HG02884 (cell line): Measurements from ENCODE around the gene EOLA1.
A peak's percentile ranks its signal among the peaks of the same experiment; 100 is the strongest.
"Not testable (repeated sequence)": the region's sequence is repeated elsewhere in the genome, so short reads cannot be mapped to it uniquely, and the experiment has no call there.

ENCODE experiments used
- ATAC-seq: cut with Tn5 transposase; IDR thresholded peaks from one replicate; pipeline ENCODE4 v1.9.1; 2021; ENCODE audit warnings: mild to moderate bottlenecking, moderate library complexity; ENCODE audit not compliant: unreplicated experiment

The EOLA1 gene

DNA sequence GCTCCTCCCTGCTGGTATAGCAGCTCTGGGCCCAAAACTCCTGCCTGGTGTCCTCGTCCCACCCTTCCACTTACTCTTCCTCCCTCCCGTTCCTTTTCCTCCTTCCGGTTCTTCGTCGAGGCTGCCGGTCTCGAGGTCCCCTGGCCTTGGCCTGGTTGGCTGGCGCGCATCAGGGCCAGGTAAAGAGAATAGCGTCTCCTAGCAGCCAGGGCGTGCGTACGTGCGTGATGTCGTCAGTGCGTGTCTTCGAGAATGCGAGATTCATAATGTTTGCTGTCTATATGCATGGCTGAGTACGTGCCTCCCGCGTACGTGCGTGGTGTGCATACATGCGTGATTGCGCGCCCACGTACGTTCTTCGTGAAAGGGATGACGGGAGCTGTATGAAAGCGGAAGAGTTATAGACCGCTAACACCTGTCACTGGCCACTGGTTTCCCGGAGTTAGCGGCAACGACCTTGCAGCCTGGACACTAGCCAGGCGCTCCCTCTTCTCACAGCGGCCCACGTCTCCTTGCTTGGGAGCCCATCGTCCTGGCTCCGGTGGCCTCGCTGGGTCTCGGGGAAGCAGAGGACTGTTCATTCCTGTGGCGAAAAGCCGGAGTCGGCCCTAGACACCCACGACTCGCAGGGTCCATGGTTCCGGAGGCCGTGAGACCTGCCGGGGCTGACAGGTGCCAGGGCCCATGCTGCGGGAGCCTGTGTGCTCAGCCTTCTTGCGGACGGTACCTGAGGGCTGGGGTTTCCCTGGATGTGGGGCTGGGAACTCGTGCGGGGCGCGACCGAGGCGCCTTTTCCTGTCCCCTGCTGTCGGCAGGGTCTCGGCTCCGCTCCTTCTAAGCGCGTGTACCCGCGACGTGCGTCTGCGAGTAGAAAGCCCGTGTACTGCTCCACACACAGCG lies at the start of gene EOLA1:
Gene EOLA1 (plus strand): TSS at position 392 of the 900 bp plus-strand sequence. CDS start 4,619 bp downstream, outside the sequence.
- peak; percentile 80 for ATAC-seq

DNA sequence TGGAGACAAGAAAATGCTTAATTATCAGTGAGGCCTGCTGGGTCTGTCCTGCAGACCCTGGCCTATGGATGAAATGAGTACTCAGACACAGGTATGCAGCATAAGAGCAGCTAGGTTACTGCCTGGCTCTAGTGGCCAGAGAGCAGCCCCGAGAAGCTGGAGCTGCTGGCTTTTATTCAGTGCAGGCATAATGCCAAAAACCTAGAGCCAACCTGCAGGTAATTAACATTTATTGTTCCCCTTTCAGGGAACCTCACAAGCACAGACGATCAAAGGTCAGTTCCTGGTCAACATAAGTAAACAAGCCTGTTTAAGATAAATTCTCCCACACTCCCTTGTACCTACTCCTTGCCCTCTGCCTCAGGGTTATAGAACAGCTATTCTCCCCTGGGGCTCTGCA lies 49.0 kb upstream of the EOLA1 start:
- ATAC-seq = no peak

- ATAC-seq = no peak
These were observed 46.9 kb upstream of the EOLA1 start for GRCh38 chrX:149493567-149494562.

- no peak for ATAC-seq
These were observed 45.8 kb upstream of the EOLA1 start for GRCh38 chrX:149494844-149495565.

DNA sequence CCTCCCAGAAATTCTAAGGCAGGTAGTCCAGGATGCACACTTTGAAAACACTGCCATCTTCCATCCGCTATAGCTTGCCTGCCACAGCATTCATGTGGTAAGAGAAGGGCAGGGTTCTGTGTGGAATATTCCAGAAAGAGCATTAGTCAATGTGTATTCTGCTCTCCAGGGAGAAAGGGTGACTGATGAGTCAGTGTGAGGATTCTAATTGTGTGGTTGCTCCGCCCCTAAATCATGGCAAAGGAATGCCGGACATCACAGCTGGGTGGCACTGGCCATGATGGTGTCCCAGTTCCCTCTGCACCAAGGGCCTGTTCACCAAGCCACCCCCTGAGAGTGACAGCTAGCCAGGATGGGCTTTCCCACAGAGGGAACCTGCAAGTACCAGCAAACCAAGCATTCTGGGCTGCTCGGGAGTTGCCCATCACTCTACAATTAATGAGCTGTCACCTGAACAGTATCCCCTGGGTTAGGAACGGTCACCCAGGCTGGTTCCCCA lies 45.2 kb upstream of the EOLA1 start:
- ATAC-seq = no peak

GRCh38 chrX:149497054-149497453 lies 43.8 kb upstream of the EOLA1 start:
- no peak for ATAC-seq

DNA sequence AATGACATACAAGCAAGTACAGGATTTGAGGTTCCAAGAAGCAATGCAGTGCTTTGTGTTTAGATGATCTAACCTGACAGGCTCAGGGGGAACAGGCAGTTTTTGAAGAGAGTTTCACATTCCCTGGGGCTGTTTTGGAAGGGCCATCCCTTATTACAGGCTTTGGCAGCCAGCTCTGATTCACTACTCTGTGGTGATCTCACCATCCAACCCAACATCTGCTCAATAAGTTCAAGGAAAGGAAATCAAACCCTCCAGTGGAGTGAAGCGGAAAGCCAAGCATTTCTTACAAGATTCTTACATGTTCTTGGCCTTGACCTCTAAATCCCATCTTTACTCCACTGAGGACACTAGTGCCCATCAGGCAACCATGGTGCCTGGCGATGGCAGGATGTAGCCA lies 43.2 kb upstream of the EOLA1 start:
- no peak for ATAC-seq

DNA sequence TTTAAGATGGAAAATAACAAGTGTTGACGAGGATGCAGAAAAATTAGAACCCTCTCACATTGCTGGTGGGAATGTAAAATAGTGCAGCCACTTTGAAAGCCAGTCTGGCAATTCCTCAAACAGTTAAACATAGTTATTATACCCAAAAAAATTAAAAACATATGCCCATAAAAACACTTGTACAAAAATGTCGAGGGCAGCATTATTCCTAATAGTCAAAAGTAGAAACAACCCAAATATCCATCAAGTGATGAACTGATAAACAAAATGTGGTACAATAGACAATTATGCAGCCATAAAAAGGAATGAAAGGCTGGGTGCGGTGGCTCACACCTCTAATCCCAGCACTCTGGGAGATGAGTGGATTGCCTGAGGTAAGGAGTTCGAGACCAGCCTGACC lies 42.0 kb upstream of the EOLA1 start:
- ATAC-seq = no peak

DNA sequence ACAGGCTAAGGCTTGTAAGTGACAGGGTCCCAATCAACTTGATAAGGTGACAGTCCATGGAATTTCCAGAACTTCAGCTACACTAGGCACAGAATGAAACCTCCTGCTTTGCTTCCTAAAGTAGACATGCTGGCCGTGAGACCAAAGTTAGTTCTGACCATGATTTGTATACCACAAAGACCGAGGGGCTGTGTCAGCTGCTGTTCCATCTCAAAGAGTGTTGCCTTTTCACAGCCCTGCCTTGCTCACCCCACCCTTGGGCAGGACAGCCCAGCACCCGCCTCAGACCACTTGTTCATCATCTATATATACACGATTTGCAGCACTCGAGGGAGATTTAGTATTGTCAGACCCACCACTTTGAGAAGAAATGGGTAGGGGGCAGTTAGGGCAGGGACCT lies 41.0 kb upstream of the EOLA1 start:
- ATAC-seq = no peak

GRCh38 chrX:149502923-149503322 lies 37.9 kb upstream of the EOLA1 start:
- not testable (repeated sequence) for ATAC-seq

DNA sequence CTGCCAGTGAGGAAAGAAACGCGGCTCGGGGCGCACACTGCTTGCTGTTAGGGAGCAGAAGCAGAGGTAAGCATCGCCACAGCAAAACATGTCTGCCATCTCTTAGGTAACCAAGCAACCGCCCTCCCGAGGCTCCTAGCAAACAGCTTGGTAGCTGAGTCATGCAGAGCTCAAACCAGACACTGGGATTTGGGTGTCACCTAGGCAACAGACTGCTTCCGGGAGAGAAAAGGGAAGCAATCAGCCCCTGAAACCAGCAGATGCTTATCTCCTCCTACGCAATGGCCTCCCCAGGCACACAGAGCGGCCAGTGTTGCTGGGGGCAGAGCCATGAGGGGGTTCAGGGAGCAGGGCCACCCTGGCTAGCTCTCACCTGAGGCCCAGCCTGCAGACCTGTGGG lies 37.4 kb upstream of the EOLA1 start:
- ATAC-seq = peak; percentile 62

- ATAC-seq = peak; percentile 29
These were observed 36.4 kb upstream of the EOLA1 start for GRCh38 chrX:149504226-149504914.

GRCh38 chrX:149504915-149505651 lies 35.7 kb upstream of the EOLA1 start, which contains the start of gene IDS:
Gene IDS, minus strand, starts transcription at chrX:149505306. Its CDS starts 169 bp downstream, at chrX:149505137.
- peak; percentile 66 for ATAC-seq

DNA sequence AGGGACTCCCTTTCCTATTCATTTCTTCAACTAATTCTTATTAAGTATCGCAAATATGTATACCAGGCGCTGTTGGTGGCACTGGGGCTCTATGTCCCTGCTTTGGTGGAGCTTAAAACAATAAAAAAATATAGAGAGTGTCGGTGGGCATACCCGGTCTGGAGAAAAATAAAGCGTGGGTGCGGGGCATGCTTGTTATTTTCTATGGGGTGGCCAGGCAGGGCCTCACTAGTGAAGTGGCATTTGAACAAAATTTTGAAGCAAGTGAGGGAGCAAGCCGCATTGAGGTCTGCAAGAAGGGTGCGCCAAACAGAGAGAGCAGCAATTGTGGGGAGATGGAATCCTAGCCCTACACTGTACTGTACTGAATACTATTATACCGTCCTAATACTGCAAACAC lies 35.1 kb upstream of the EOLA1 start:
- no peak for ATAC-seq

- no peak for ATAC-seq
These were observed 34.5 kb upstream of the EOLA1 start for GRCh38 chrX:149506349-149506748.

DNA sequence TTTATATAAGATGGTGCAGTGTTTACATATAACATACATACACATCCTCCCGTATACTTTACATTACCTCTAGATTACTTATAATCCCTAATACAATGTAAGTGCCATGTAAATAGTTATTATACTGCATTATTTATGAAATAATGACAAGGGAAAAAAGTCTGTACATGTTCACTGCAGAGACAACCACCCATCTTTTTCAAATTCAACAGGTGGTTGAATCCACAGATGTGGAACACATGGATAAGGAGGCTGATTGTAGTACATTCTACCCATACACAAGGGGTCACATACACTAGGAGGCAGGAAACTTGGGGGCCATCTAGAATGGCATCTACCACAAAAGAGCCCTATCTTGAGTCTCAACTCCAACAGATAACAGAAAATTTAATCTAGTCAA lies 32.3 kb upstream of the EOLA1 start:
- no peak for ATAC-seq

- no peak for ATAC-seq
These were observed 30.4 kb upstream of the EOLA1 start for GRCh38 chrX:149510386-149510785.

DNA sequence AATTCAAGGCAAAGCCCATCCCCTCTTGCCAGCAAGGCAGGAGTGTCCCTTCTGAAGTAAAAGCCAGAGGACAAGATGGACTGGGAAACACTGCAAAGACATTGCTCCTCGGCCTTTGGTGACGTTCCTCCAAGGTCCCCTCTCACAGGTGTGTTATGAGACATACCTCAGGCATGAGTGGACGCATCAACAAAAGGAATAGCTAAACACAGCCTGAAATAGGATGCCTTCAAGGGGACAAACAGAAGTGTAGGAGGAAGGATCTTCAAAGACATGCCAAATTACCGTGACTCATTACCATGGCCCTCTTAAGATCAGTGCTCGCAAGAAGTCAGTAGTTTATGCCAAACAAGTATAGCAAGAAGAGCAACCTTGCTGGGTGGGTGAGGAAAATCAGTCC lies 29.7 kb upstream of the EOLA1 start:
- no peak for ATAC-seq

GRCh38 chrX:149512225-149512885 lies 28.5 kb upstream of the EOLA1 start:
- peak; percentile 76 for ATAC-seq
